ENCODE data around the gene APOB.

APOB gene

DNA sequence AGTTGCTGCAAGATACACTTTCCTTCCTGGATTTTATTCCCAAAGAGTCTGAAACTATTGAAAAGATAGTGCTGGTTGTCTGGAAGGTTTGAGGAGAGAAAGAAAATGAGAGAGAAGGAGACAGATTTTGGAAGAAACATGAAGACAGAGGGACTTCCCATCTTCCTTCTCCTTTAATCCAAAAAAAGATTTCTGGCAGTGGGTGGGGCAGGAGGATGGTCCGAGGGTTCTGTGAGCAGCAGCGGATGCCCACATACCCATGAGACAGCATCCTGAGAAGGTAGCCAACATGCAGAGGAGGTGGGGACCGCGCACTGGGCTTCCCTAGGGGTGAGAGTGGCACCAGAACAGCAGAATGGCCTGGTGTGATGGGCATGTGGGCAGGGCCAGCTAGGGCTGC lies 84.6 kb downstream of the APOB start:
- TF ChIP-seq, protein P1, sequence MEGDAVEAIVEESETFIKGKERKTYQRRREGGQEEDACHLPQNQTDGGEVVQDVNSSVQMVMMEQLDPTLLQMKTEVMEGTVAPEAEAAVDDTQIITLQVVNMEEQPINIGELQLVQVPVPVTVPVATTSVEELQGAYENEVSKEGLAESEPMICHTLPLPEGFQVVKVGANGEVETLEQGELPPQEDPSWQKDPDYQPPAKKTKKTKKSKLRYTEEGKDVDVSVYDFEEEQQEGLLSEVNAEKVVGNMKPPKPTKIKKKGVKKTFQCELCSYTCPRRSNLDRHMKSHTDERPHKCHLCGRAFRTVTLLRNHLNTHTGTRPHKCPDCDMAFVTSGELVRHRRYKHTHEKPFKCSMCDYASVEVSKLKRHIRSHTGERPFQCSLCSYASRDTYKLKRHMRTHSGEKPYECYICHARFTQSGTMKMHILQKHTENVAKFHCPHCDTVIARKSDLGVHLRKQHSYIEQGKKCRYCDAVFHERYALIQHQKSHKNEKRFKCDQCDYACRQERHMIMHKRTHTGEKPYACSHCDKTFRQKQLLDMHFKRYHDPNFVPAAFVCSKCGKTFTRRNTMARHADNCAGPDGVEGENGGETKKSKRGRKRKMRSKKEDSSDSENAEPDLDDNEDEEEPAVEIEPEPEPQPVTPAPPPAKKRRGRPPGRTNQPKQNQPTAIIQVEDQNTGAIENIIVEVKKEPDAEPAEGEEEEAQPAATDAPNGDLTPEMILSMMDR (IDR thresholded peaks at IDR 0.05; ENCODE audit: unreplicated experiment in 3 of 3), result no peak
- H3K4me1 Mint-ChIP-seq, result peaks cover 8% of the 10 kb centered on the region
- H3K36me3 Mint-ChIP-seq (ENCODE audit: low read depth), result no peaks in the 10 kb centered on the region
- peaks cover 51% of the 10 kb centered on the region for H3K27me3 Mint-ChIP-seq (ENCODE audit: low read depth)
- H3K4me3 Mint-ChIP-seq, result no peak overlapping the region
- H3K27ac Mint-ChIP-seq, result no peak overlapping the region
- H3K9me3 Mint-ChIP-seq, result no peaks in the 10 kb centered on the region

DNA sequence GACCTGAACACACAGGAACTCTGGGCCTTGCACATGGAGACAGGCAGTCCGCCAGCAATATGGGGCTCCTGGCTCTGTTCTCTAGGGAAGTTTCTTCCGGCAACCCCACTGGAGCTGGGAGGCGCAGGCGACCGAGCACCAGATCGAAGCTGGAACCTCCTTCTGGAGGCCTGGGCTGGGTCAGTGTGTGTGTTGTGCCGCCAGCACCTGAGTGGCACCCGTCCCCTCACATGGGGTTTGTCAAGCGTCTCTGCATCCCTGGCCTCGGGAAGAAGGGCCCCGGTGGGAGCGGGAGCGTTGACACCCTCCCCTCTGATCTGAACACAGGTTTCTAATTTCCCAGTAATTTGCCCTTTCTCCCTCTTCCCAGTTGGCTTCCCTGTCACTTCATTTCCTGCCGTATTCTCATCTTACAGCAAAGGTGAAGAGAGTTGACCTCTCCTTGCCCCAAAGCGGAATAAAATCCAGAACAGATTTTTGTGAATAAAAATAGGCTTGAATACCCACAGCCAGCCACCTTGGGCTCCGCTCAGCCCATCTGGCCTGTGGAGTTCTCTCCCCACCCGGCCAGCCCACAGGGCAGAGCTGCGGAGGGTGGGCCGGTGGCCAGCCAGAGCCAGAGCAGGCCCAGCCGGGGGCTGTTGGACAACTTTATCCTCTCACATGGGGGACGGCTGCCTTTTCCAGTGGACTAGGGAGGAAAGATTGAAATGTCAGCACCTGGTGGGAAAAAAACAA lies 85.9 kb downstream of the APOB start:
- H3K4me1 Mint-ChIP-seq, result peaks cover 8% of the 10 kb centered on the region
- H3K9me3 Mint-ChIP-seq, result no peaks in the 10 kb centered on the region
- no peaks in the 10 kb centered on the region for H3K36me3 Mint-ChIP-seq (ENCODE audit: low read depth)
- peaks cover 43% of the 10 kb centered on the region for H3K27me3 Mint-ChIP-seq (ENCODE audit: low read depth)
- H3K4me3 Mint-ChIP-seq, result no peak overlapping the region
- H3K27ac Mint-ChIP-seq, result peak overlapping the region in 1 of 3 experiments; percentile 16
- TF ChIP-seq, protein P1 (IDR thresholded peaks at IDR 0.05; ENCODE audit: unreplicated experiment in 3 of 3), result no peak

- Mint-ChIP-seq H3K4me1 (peaks cover 8% of the 10 kb centered on the region), H3K9me3 (no peaks in the 10 kb centered on the region), H3K27ac (no peak overlapping the region), H3K4me3 (no peak overlapping the region), H3K27me3 (ENCODE audit: low read depth) (peaks cover 19% of the 10 kb centered on the region), H3K36me3 (ENCODE audit: low read depth) (no peaks in the 10 kb centered on the region)
- TF ChIP-seq, protein P1 (IDR thresholded peaks at IDR 0.05; ENCODE audit: unreplicated experiment in 3 of 3), result no peak
These were observed 88.4 kb downstream of the APOB start for GRCh38 chr2:20955277-20956026.

- no peak overlapping the region for H3K4me3 Mint-ChIP-seq
- no peaks in the 10 kb centered on the region for H3K9me3 Mint-ChIP-seq
- H3K4me1 Mint-ChIP-seq, result no peaks in the 10 kb centered on the region
- H3K36me3 Mint-ChIP-seq (ENCODE audit: low read depth), result no peaks in the 10 kb centered on the region
- TF ChIP-seq, protein P1 (IDR thresholded peaks at IDR 0.05; ENCODE audit: unreplicated experiment in 3 of 3), result no peak
- peaks cover 5% of the 10 kb centered on the region for H3K27me3 Mint-ChIP-seq (ENCODE audit: low read depth)
- H3K27ac Mint-ChIP-seq, result no peak overlapping the region
These were observed 90.6 kb downstream of the APOB start for GRCh38 chr2:20953146-20953824.
